Measurements from ENCODE around the gene SPAST.
"Not testable (repeated sequence)": the region's sequence is repeated elsewhere in the genome, so short reads cannot be mapped to it uniquely, and the experiment has no call there.

- TF ChIP-seq CTCF (conservative IDR thresholded peaks at IDR 0.05 in 1 of 2, IDR thresholded peaks at IDR 0.05 in 1 of 2; ENCODE audit: extremely low read depth in 1 of 2, insufficient read depth in 1 of 2, low read depth in 1 of 2, low read length in 2 of 2); EZH2 (IDR thresholded peaks at IDR 0.05; ENCODE audit: borderline replicate concordance, low read length): not testable (repeated sequence)
Observed at GRCh38 chr2:32203428-32203827, 140.1 kb downstream of the SPAST start.
